Right atrium auricular region (tissue), 2 donors: ENCODE measurements around the gene ROR2. TPM values are rescaled to one million over a fixed set of nuclear protein-coding genes. Genes with fewer than 3 reads are reported as not detected.
"Not testable (repeated sequence)": the region's sequence is repeated elsewhere in the genome, so short reads cannot be mapped to it uniquely, and the experiment has no call there.

Experiments
- DNase-seq: peaks from one replicate; pipeline ENCODE4 v3.0.0-alpha.2; 2019; ENCODE audit warnings: low spot score
- H3K27ac ChIP-seq, 2 donors: fragments of 200-600 bp; sonication (generic); 1 replicate in 1 of 2; 2 replicates in 1 of 2; pipeline ENCODE4 v1.5.1; 2016 to 2019
- H3K27me3 ChIP-seq, 2 donors: fragments of 200-600 bp; sonication (generic); one replicate each; pipeline versions ENCODE4 v1.5.1 to v1.6.0; 2017 to 2019
- H3K36me3 ChIP-seq: fragments of 200-600 bp; sonication (generic); one replicate; pipeline ENCODE4 v1.5.1; 2016
- H3K4me1 ChIP-seq, 2 donors: fragments of 200-600 bp; sonication (generic); one replicate each; pipeline versions ENCODE4 v1.5.1 to v1.6.0; 2017 to 2019
- H3K4me3 ChIP-seq, 2 donors: fragments of 200-600 bp; sonication (generic); 1 replicate in 1 of 2; 2 replicates in 1 of 2; pipeline ENCODE4 v1.5.1; 2017 to 2019; ENCODE audit warnings: mild to moderate bottlenecking in 1 of 2, moderate library complexity in 1 of 2
- H3K9me3 ChIP-seq, 2 donors: fragments of 200-600 bp; sonication (generic); one replicate each; pipeline ENCODE4 v1.5.1; 2019
- CTCF ChIP-seq, 2 donors: fragments of 200-600 bp; sonication (generic); IDR thresholded peaks; one replicate each; pipeline ENCODE4 v1.5.1; 2019; ENCODE audit warnings: antibody characterized with exemption in 2 of 2
- total RNA-seq, 2 donors: library from RNA; depleted of rRNA; stranded (reverse); fragments of >200 nt; gene quantifications; one replicate each; pipeline ENCODE4 v1.1.0, GENCODE V29; 2016

Gene ROR2
- total RNA-seq, 2 donors from 2014 or later = 21.8 to 28.5 TPM

GRCh38 chr9:91555132-91555531 lies 394.9 kb downstream of the ROR2 start:
- Histone ChIP-seq H3K4me1 (no peaks in the 10 kb centered on the region), H3K27ac (no peak overlapping the region), H3K9me3 (no peaks in the 10 kb centered on the region), H3K4me3 (no peak overlapping the region), H3K27me3 (no peaks in the 10 kb centered on the region), H3K36me3 (no peaks in the 10 kb centered on the region)
- TF ChIP-seq CTCF (IDR thresholded peaks at IDR 0.05) = no peak
- DNase-seq = no peak

- TF ChIP-seq CTCF (IDR thresholded peaks at IDR 0.05) = no peak
- H3K4me1 ChIP-seq = no peaks in the 10 kb centered on the region
- DNase-seq = no peak
- no peaks in the 10 kb centered on the region for H3K36me3 ChIP-seq
- no peaks in the 10 kb centered on the region for H3K27me3 ChIP-seq
- H3K27ac ChIP-seq = no peak overlapping the region
- H3K4me3 ChIP-seq = no peak overlapping the region
- no peaks in the 10 kb centered on the region for H3K9me3 ChIP-seq
These were observed 400.9 kb downstream of the ROR2 start for GRCh38 chr9:91549177-91549576.

GRCh38 chr9:91547081-91547480 lies 402.9 kb downstream of the ROR2 start:
- Histone ChIP-seq H3K27ac (no peak overlapping the region), H3K27me3 (no peaks in the 10 kb centered on the region), H3K4me1 (no peaks in the 10 kb centered on the region), H3K36me3 (no peaks in the 10 kb centered on the region), H3K4me3 (no peak overlapping the region), H3K9me3 (no peaks in the 10 kb centered on the region)
- TF ChIP-seq CTCF (IDR thresholded peaks at IDR 0.05) = no peak
- no peak for DNase-seq

GRCh38 chr9:91546574-91546973 lies 403.5 kb downstream of the ROR2 start:
- Histone ChIP-seq H3K36me3 (no peaks in the 10 kb centered on the region), H3K27me3 (no peaks in the 10 kb centered on the region), H3K27ac (no peak overlapping the region), H3K4me3 (no peak overlapping the region), H3K4me1 (no peaks in the 10 kb centered on the region), H3K9me3 (no peaks in the 10 kb centered on the region)
- DNase-seq = no peak
- TF ChIP-seq CTCF (IDR thresholded peaks at IDR 0.05) = no peak

GRCh38 chr9:91541734-91542133 lies 408.3 kb downstream of the ROR2 start:
- no peak overlapping the region for H3K4me3 ChIP-seq
- H3K36me3 ChIP-seq = no peaks in the 10 kb centered on the region
- DNase-seq = no peak
- H3K27ac ChIP-seq = no peak overlapping the region
- no peak for TF ChIP-seq CTCF (IDR thresholded peaks at IDR 0.05)
- H3K27me3 ChIP-seq = no peaks in the 10 kb centered on the region
- H3K4me1 ChIP-seq = no peaks in the 10 kb centered on the region
- no peaks in the 10 kb centered on the region for H3K9me3 ChIP-seq

GRCh38 chr9:91540506-91540905 lies 409.5 kb downstream of the ROR2 start:
- H3K27ac ChIP-seq, H3K4me3 ChIP-seq, H3K4me1 ChIP-seq, H3K27me3 ChIP-seq, H3K9me3 ChIP-seq, DNase-seq, H3K36me3 ChIP-seq: not testable (repeated sequence)
